HG02759 (cell line): ENCODE data around the gene UEVLD.
A peak's percentile ranks its signal among the peaks of the same experiment; 100 is the strongest.

Source experiments
- ATAC-seq: cut with Tn5 transposase; IDR thresholded peaks from one replicate; pipeline ENCODE4 v1.9.1; 2021; ENCODE audit warnings: mild to moderate bottlenecking, moderate library complexity; ENCODE audit not compliant: unreplicated experiment

UEVLD gene

DNA sequence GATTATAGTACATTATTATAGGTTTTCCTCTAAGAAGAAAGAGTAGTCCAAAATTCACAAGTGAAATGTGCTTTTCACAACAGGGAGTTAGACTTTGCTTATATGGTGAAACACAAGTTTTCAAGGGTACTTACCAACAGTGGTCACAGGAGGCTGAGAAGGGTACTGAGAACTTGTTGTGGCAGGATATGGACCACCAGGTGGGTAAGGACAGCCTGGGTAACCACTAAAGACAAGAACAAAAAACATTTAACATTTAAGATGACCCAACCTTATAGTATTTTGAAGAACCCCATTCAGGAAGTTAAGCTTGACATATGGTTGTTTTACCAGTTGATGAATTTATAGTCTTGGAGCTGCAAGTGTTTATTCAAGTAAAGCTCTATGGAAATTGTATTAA, 86.2 kb downstream of the UEVLD start:
- ATAC-seq = no peak

DNA sequence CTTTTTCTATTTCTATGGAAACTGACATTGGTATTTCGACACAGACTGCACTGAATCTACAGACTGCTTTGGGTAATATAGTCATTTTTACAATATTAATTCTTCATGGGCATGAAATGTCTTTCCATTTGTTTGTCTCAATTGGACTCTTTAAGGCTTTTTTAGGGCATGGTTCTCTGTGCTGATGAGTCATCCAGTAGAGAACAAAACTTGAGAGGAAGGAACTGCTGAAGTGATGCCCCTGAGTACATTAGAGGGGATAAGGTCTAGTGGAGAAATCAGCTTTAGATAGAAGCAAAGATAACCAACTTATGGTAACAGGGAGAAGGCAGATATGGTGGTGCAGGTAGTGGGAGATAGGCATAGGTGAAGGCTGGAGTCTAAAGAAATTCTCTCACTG, 86.9 kb downstream of the UEVLD start:
- ATAC-seq = no peak

DNA sequence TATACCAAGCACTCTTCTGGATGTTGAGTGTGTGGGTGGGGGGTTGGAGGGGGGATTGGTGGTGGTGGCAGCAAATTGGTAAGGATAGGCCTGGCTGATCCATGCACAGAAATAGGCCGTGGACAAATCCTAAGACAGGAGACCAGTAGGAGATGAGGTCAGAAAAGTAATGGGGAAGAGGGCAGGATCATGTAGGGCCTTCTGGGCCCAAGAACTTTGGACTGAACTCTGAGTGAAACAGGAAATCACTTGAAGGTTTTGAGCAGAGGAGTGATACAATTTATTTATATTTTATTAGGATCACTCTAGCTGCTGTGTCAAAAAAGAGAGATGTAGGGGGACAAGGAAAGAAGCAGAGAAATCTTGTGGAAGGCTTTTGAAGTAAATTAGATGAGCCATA, 90.5 kb downstream of the UEVLD start:
- ATAC-seq = no peak

DNA sequence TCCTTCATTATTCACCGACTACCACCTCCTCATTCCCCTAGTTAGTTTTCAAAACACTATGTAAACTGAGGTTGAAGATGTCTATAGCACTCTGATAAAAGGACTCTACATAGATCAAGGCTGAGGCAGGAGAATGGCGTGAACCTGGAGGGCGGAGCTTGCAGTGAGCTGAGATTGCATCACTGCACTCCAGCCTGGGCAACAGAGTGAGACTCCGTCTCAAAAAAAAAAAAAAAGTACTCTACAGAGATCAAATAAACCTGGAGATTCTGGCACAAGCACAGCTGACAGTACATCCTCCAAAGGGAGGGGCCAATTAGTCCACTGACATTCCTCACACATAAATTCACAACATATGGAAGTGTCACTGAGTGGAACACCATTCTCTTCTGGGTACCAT, 92.8 kb downstream of the UEVLD start:
- no peak for ATAC-seq

DNA sequence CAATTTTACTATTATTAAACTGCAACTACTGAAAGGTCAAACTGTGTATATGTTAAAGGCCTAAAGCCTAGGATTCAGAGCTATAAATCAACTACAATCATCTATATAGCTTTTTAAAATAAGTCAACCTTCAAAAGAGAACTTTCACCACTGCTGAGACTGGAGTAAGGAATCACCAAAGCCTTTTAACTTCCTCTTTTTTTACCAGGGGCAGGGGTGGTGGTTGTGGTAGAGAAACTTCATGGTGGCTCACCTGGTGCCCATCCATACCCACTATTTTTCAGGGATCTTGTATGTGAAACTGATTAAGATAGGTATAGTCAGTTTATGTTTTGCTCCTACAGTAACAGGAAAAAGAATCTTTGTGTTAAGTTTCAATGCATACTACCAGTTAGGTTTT, 93.3 kb downstream of the UEVLD start:
- no peak for ATAC-seq

DNA sequence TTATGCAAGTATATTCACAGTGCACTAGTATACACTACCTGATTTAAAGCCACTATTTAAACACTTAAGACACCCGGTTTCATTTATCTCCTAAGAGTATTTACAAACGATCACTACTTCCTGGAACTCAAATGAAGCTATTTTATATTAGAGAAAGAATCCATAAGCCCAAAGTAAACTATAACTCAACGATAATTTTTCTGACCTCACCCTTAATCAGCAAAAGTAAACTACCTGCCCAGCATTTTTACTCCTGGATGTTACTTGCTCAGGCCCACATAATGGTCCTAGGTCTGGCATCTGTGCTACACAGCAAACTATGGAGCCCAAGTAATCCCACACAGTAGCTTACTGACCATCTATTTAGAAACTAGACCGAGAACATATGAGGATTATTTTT, 95.2 kb downstream of the UEVLD start:
- ATAC-seq = no peak

DNA sequence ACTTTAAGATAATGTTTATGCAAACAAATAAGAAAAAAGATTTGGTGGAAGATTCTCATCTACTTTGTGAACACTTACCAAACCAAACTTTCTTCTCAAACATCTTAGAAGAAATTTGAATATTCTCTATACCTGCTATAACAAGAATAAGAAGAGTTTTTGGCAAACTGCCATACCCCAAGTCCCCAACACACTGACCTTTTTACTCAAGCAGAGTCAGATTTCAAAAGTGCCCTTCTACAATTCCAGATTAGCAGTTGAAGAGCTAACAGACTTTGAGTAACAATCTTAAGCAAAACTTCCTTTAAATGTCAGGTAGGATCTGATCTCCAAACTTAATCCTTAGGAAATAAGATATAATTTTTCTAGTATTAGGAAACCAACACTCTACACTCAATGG, 95.6 kb downstream of the UEVLD start:
- no peak for ATAC-seq

DNA sequence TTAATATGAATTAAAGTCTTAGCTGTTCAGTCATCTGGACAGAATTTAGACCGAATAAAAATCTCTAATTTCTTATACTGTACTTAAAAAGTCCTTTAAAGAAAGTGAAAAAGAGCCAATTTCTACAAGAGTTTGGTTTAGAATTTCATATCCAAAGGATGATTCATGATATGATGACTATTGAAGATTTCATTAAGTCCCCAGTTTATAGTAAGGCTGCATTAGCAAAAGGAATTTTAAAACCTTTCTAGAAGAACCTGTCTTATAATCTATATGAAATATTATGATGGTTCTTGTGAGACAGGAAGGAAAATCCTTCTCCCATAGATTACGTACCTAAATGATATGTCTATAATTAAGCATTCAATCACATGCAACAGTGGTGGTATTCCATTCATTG, 96.6 kb downstream of the UEVLD start:
- ATAC-seq = no peak

DNA sequence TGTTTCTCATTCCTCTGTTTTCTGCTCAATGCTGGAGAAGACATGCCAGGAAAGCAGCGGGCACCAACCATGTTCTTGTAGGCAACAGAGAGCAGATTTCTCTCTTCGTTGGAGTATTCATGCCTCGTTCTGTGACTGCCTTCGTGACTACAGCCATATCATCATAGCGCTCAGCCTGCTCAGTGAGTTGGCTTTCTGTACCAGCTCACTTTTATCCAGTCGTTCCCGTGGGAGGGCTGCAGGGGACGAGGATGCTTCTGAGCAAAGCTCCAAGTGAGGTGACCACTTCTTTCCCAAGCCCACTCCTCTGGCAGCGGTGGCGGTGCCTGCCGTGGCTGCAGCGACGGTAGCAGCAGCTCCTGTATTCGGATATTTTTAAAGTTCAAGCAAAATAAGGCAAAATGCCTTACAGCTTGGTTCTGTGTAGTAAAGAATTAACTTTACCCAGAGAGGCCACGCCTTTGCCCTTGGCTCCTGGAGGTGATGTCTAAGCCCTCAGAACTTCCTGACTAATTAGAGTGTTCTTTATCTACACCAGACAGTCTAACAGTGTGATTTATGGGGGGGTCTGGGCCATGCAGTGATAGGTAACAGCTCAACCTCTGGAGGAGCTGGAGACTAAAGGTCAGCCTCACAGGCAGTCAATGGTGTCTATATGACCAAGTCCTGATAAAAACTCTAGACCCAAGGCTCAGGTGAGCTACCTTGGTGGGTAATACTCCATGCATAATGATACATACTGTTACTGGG, 97.6 kb downstream of the UEVLD start:
- no peak for ATAC-seq

DNA sequence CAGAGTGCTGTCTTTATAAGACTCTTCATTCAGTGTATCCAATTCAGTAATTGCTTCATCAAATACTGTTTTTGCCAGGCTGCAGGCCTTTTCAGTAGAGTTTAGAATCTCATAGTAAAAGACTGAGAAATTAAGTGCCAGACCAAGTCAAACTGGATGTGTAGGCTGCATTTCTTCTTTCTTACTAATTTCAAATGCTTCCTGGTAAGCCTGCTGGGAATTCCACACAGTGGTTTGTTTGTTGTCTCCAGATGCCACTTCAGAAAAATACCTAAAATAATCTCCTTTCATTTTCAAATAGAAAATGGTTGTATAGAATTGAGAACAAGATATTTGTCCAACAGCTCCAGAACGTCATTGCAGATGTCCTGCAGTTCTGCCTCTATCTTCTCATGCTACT, 98.2 kb downstream of the UEVLD start:
- no peak for ATAC-seq

DNA sequence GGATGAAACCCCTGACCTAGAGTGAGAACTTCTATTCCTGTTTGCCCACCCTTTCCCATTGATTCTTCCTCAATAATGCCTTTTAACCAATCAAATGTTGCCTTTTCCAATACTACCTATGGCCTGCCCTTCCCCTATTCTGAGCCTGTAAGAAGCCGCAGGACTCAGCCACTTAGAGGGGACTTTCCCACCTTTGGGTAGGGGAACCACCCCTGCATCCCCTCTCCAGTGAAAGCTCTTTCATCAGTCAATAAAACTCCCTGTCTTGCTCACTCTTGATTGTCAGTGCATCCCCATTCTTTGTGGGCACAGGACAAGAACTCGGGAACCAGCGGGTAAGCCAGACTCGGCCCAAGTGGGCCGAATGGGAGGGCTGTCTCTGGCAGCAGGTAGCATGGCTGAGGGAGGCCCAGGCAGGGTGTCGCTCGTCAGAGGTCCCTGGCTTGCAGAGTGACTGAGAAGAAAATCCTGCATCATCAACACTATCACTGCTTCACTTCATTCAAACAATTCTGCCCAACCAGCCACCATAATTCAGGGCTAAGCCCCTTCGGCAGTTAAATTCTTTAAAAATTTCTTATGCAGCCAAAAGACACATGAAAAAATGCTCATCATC, 102.5 kb downstream of the UEVLD start:
- peak; percentile 80 for ATAC-seq
